ENCODE data around the gene C5AR1. TPM values are rescaled to one million over a fixed set of nuclear protein-coding genes. Genes with fewer than 3 reads are reported as not detected.
"Not testable (repeated sequence)": the region's sequence is repeated elsewhere in the genome, so short reads cannot be mapped to it uniquely, and the experiment has no call there.

Gene C5AR1
- polyA plus RNA-seq, 4 donors: 4.6 to 6.9 (median 5.2) TPM

- DNase-seq (ENCODE audit: low read depth in 4 of 4, low spot score in 3 of 4): no peak
These were observed 49.3 kb downstream of the C5AR1 start for GRCh38 chr19:47358936-47359335.

DNA sequence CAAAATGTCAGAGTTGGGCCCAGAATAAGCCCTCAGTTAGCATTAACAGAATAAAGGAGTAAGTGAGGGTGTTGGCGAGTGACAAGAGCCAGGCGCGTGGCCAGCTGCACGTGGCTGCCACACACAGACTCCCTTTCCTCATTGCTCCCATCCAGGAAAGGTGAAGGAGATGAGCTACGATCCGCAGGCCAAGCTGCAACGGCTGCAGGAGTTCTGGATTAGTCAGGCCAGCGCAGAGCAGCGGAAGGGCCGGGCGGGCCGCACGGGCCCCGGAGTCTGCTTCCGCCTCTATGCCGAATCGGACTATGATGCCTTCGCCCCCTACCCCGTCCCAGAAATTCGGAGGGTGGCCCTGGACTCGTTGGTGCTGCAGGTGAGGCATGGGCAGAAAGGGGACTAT, 52.7 kb downstream of the C5AR1 start:
- no peak for DNase-seq (ENCODE audit: low read depth in 4 of 4, low spot score in 3 of 4)

DNA sequence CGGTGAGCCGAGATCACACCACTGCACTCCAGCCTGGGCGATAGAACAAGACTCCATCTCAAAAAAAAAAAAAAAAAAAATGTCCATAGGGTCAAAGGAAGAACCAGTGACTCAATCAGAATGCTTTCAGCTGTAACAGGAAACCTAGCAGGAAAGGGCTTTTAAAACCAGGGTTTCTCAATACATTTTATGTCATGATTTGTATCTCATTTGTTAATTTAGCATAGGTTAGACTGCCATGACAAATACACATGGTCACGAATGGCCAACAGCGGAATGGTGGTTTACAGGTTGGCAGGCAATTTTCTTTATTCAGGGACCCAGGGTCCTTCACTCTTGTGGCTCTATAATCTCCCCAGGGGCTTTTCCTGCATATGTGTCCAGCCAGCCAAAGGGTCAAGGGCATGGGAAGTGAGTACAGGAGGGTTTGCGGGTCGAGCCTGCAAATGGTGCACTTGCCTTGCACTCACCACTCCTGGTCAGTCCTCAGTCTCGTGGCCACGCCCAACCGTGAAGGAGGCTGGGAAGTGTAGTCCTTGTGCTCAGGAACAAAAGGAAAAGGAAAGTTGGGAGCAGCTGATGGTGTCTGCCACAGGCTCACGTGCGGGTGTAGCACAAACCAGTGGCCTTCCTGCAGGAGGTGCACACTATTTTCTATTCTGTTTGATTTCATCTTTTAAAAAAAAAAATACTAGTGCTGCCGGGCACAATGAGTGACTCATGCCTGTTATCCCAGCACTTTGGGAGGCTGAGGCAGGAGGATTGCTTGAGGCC, 54.3 kb downstream of the C5AR1 start:
- DNase-seq (ENCODE audit: low read depth in 4 of 4, low spot score in 3 of 4): no peak

- not testable (repeated sequence) for DNase-seq (ENCODE audit: low read depth in 4 of 4, low spot score in 3 of 4)
These were observed 55.8 kb downstream of the C5AR1 start for GRCh38 chr19:47365455-47365854.

DNA sequence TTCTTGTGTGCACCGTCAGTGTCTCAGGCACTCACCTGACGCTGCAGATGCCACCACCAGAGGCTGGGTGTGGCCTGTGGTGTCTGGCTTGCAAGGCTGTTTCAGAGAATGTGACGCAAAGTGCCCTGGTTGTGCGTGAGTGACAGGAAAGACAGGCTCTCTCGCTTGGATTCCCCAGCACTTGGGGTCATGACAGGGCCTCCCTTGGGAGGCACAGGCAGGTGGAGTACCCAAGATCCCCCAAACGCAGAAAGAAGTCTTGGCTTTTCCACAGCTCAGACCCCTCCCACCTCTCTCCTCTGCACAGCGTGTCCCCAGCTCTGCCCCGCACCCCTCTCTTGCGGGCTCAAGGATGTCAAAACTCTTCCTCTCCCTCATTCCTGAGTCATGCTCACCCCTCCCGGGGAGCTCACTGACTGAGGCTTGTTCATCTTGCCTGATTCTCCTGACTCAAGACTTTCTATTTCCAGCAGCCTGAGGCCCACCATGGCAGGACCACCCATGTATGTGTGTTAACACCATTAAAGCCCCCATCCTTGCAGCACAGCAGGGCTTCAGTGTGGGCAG, 60.5 kb downstream of the C5AR1 start:
- DNase-seq (ENCODE audit: low read depth in 4 of 4, low spot score in 3 of 4): no peak

- DNase-seq (ENCODE audit: low read depth in 4 of 4, low spot score in 3 of 4): no peak
These were observed 61.6 kb downstream of the C5AR1 start for GRCh38 chr19:47371261-47371660.

Other genes starting within 250 kb of the C5AR1 start
- 10 to 100 TPM; 33.8 to 35.2 (median 34.6) TPM for gene ZC3H4, start 196.1 kb upstream of the C5AR1 start, polyA plus RNA-seq (ENCODE audit: insufficient read length in 4 of 4)
- gene SAE1, start 179.0 kb upstream of the C5AR1 start, polyA plus RNA-seq (ENCODE audit: insufficient read length in 4 of 4): 100 to 1,000 TPM; 116 to 132 (median 122) TPM
- 1 to 10 TPM; 1.1 to 2.9 (median 1.6) TPM for gene BBC3, start 78.7 kb upstream of the C5AR1 start, polyA plus RNA-seq (ENCODE audit: insufficient read length in 4 of 4)
- 10 to 100 TPM; 19.6 to 29.4 (median 22.0) TPM for gene CCDC9, start 53.3 kb upstream of the C5AR1 start, polyA plus RNA-seq (ENCODE audit: insufficient read length in 4 of 4)
- 10 to 100 TPM in 1 of 4 donors, 1 to 10 TPM in 3; 6.5 to 11.7 (median 7.6) TPM for gene INAFM1, start 35.0 kb upstream of the C5AR1 start, polyA plus RNA-seq (ENCODE audit: insufficient read length in 4 of 4)
- under 1 TPM; 0.23 to 0.45 (median 0.29) TPM for gene C5AR2, start 22.3 kb downstream of the C5AR1 start, polyA plus RNA-seq (ENCODE audit: insufficient read length in 4 of 4)
- 10 to 100 TPM; 11.6 to 17.5 (median 12.4) TPM for gene DHX34, start 39.5 kb downstream of the C5AR1 start, polyA plus RNA-seq (ENCODE audit: insufficient read length in 4 of 4)
- 10 to 100 TPM; 18.6 to 28.0 (median 20.1) TPM for gene MEIS3, start 109.7 kb downstream of the C5AR1 start, polyA plus RNA-seq (ENCODE audit: insufficient read length in 4 of 4)
- under 1 TPM in 3 of 4 donors, not detected in 1; 0.06 to 0.25 (median 0.20) TPM for gene SLC8A2, start 162.0 kb downstream of the C5AR1 start, polyA plus RNA-seq (ENCODE audit: insufficient read length in 4 of 4)
- gene KPTN, start 174.4 kb downstream of the C5AR1 start, polyA plus RNA-seq (ENCODE audit: insufficient read length in 4 of 4): 10 to 100 TPM; 10.9 to 12.8 (median 11.6) TPM
- gene NAPA, start 205.2 kb downstream of the C5AR1 start, polyA plus RNA-seq (ENCODE audit: insufficient read length in 4 of 4): 100 to 1,000 TPM; 155 to 167 (median 163) TPM

Measured in right renal pelvis (tissue), 4 donors.